ENCODE results near the gene WWOX.

GRCh38 chr16:78105517-78105916 lies 6.1 kb downstream of the WWOX start:
- TF ChIP-seq CTCF (IDR thresholded peaks at IDR 0.05) (no peak), EZH2 (IDR thresholded peaks at IDR 0.05; ENCODE audit: borderline replicate concordance, insufficient read depth, low read depth, low read length, poor library complexity, severe bottlenecking) (no peak)
